GM06990 (cell line): Measurements from ENCODE around the gene ASXL2.

Experiments used
- DNase-seq: peaks from one replicate; pipeline ENCODE4 v3.0.0-alpha.2; 2011; ENCODE audit not compliant: insufficient read length; ENCODE audit errors: extremely low read depth
- H3K27me3 ChIP-seq: replicated peaks from 2 replicates; pipeline ENCODE4 v1.6.0; 2011; ENCODE audit warnings: low read length; ENCODE audit not compliant: control insufficient read depth, insufficient read depth
- H3K36me3 ChIP-seq: 2 replicates; pipeline ENCODE4 v1.5.1; 2011; ENCODE audit warnings: low read length; ENCODE audit not compliant: control insufficient read depth, insufficient read depth
- H3K4me3 ChIP-seq: replicated peaks from 2 replicates; pipeline ENCODE4 v1.5.1; 2011; ENCODE audit warnings: low read depth, mild to moderate bottlenecking, control low read depth, low read length
- TF ChIP-seq, protein P1 (sequence below): IDR thresholded peaks from 2 replicates; pipeline ENCODE4 v1.5.1; 2011; ENCODE audit warnings: low read length, control low read depth, mild to moderate bottlenecking, inconsistent platforms; ENCODE audit not compliant: insufficient read depth, poor library complexity, severe bottlenecking

ASXL2 gene

DNA sequence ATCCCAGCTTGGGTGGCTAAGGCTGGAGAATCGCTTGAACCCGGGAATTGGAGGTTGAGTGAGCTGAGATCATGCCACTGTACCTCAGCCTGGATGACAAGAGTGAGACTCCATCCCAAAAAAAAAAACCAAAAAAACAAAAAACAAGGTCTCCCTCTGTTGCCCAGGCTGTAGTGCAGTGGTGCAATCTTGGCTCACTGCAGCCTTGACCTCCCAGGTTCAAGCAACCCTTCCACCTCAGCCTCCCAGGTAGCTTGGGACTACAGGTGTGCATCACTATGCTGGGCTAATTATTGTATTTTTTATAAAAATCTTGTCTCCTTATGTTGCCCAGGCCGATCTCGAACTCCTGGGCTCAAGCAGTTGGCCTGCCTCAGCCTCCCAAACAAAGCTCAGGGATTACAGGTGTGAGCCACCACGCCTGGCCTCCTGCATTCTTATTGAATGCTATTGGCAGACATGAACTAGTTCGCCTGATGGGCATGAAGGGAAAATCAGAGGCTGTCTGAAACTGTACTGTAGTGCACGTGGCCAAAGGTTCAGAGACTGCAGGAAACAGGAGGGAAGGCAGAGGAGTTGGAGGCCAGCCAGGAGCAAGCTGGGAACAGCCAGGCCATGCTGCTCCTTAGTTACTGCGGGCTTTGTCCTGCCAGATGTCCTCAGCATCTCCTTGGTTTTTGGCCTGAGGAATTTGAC, 16.0 kb upstream of the ASXL2 start:
- TF ChIP-seq, protein P1, sequence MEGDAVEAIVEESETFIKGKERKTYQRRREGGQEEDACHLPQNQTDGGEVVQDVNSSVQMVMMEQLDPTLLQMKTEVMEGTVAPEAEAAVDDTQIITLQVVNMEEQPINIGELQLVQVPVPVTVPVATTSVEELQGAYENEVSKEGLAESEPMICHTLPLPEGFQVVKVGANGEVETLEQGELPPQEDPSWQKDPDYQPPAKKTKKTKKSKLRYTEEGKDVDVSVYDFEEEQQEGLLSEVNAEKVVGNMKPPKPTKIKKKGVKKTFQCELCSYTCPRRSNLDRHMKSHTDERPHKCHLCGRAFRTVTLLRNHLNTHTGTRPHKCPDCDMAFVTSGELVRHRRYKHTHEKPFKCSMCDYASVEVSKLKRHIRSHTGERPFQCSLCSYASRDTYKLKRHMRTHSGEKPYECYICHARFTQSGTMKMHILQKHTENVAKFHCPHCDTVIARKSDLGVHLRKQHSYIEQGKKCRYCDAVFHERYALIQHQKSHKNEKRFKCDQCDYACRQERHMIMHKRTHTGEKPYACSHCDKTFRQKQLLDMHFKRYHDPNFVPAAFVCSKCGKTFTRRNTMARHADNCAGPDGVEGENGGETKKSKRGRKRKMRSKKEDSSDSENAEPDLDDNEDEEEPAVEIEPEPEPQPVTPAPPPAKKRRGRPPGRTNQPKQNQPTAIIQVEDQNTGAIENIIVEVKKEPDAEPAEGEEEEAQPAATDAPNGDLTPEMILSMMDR = no peak
- Histone ChIP-seq H3K36me3 (no peaks in the 10 kb centered on the region), H3K27me3 (no peaks in the 10 kb centered on the region), H3K4me3 (no peak overlapping the region)
- no peak for DNase-seq

DNA sequence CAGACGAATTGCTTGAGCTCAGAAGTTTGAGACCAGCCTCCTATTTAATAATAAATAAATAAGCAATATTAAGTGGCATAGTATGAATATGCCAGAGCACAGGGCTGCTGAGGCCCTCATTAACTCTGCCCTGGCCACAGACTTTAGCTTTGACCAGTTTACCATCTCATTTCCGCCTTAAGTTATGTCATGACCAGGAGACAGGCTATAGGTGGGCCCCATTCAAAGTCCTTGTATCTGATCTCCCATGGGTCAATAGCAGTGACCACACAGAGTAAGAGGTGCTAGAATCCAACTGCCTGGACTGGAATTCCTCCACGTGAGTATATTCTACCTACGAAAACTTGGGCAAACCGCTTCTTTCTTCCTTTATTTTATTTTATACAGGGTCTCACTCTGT, 13.4 kb upstream of the ASXL2 start:
- TF ChIP-seq, protein P1 = no peak
- no peak for DNase-seq
- Histone ChIP-seq H3K27me3 (no peaks in the 10 kb centered on the region), H3K36me3 (no peaks in the 10 kb centered on the region), H3K4me3 (no peak overlapping the region)

DNA sequence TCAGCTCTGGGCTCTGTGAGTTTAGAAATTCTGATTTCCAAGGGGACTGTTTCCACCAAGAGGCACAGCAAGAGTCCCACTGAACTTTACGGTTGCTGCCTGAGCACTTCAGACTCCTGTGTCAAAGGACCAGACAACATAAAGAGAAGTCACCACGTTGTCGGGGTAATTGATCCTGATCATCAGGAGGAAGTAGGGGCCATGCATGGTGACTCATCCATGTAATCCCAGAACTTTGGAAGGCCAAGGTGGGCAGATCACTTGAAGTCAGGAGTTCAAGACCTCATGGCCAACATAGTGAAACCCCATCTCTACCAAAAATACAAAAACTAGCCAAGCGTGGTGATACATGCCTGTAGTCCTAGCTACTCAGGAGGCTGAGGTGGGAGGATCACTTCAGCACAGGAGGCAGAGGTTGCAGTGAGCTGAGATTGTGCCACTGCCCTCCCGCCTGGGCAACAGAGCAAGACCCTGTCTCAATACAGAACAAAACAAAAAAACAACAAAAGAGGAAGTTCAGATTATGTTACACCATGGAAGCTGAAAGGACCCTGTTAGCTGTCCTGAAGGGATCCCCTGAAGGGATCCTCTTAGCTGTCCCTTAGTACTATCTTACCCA, 9.4 kb upstream of the ASXL2 start:
- Histone ChIP-seq H3K27me3 (no peaks in the 10 kb centered on the region), H3K4me3 (no peak overlapping the region), H3K36me3 (no peaks in the 10 kb centered on the region)
- TF ChIP-seq, protein P1 = no peak
- DNase-seq = no peak

DNA sequence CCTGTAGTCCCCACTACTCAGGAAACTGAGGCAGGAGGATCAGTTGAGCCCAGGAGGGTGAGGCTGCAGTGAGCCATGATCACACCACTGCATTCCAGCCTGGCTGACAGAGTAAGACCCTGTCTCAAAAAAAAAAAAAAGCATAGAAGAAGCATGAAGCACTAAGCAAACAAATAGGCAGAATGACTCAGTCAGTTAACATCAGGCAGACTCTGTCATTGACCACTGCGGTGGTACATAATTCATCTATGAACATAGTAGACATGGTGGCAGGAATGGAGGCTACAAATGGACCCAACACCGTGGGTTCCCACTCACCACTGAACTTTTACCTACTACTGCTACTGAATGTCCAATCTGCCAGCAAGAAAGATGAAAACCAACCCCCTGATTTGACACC, 7.6 kb upstream of the ASXL2 start:
- no peaks in the 10 kb centered on the region for H3K27me3 ChIP-seq
- no peak overlapping the region for H3K4me3 ChIP-seq
- TF ChIP-seq, protein P1 = no peak
- H3K36me3 ChIP-seq = no peaks in the 10 kb centered on the region
- DNase-seq = no peak

DNA sequence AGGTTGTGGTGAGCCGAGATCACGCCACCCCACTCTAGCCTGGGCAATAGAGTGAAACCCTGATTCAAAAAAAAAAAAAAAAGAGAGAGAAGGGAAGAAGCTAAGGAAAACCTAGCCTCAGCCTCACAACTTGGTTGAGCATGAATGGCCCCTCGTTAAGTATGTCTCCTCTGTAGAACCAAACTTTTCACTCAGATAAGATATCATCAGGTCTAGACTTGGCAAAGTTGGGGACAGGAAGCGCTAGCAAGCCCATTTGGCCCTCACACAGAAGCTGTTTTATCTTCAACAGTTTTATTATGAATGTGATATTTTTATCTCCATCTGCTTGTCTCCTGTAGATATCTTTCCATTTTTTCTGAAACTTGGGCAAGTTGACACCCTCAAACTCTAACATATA, 3.5 kb upstream of the ASXL2 start:
- Histone ChIP-seq H3K27me3 (no peaks in the 10 kb centered on the region), H3K4me3 (no peak overlapping the region), H3K36me3 (no peaks in the 10 kb centered on the region)
- TF ChIP-seq, protein P1 = no peak
- no peak for DNase-seq
